ENCODE measurements around the gene NPHP4.

DNA sequence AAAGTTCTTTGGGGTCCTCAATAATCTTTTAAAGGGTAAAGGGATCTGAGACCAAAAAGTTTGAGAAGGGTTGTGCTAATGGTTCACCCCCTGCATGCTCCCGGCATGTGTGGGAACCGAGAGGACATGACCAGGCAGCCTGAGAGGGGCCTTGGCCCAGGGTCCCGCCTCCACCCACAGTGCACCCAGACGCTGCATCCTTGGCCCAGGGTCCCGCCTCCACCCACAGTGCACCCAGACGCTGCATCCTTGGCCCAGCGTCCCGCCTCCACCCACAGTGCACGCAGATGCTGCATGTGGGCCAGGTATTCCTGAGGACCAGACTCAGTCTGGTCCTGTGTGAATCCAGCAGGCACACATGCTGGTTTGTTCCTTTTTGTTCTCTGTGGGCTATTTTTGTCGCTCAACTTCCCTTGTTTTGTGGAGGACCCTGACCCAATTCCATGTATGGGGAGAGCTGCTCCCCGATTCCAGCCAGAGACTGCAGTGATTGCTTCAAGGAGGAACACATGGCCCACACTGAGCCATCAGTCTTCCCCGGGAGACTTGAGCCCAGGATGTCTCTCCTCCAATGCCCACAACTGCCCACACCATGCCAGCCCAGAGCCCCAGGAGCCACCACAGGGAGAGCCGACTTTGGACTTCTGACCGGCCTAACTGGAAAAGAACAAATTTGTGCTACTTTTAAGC lies 3.5 kb downstream of the NPHP4 start:
- TF ChIP-seq POLR2AphosphoS5 (IDR thresholded peaks at IDR 0.05; ENCODE audit: borderline replicate concordance, low read depth, low read length): no peak
- TF ChIP-seq EZH2 (IDR thresholded peaks at IDR 0.05): no peak

All from SK-N-MC (cell line).